ENCODE data around the gene TUSC7.

Gene TUSC7
- long read RNA-seq = 0 reads

- H3K27me3 ChIP-seq (ENCODE audit: insufficient read depth, poor library complexity, severe bottlenecking) = no peaks in the 10 kb centered on the region
These were observed at the start of gene TUSC7 for GRCh38 chr3:116709479-116709878. TSS of gene TUSC7 (plus strand) at chr3:116709779.

DNA sequence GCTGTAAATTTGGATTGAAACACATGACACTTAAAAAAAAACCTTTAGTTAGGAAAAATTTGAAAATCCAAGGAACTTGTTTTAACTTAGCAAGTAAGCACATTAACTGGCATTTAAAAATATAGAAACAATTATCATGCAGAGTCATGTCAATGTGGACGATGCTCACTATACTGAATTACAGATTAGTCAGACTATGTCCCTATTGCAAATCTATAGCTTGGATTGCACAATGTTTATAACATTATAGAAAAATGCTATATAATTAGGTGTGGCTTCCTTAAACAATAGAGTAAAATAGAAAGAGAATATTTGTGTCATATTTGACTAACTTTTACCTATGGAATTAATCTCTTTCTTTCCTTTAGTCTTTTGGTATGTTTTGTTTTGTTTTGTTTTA, 48.4 kb upstream of the TUSC7 start:
- Histone ChIP-seq H3K4me3 (replicated peaks; ENCODE audit: insufficient read depth, low read length) (no peak overlapping the region), H3K27me3 (ENCODE audit: insufficient read depth, poor library complexity, severe bottlenecking) (no peaks in the 10 kb centered on the region), H3K27ac (replicated peaks) (no peak overlapping the region)
- DNase-seq (ENCODE audit: low read depth in 1 of 2, low spot score in 1 of 2) = no peak
- TF ChIP-seq POLR2AphosphoS5 (IDR thresholded peaks at IDR 0.05; ENCODE audit: low read depth) (no peak), SPI1 (IDR thresholded peaks at IDR 0.05; ENCODE audit: borderline replicate concordance, low read depth) (no peak), CTCF (IDR thresholded peaks at IDR 0.05; ENCODE audit: insufficient read depth, low read length) (no peak), GABPA (IDR thresholded peaks at IDR 0.05; ENCODE audit: low read depth) (no peak)
- TF ChIP-seq, protein P1, sequence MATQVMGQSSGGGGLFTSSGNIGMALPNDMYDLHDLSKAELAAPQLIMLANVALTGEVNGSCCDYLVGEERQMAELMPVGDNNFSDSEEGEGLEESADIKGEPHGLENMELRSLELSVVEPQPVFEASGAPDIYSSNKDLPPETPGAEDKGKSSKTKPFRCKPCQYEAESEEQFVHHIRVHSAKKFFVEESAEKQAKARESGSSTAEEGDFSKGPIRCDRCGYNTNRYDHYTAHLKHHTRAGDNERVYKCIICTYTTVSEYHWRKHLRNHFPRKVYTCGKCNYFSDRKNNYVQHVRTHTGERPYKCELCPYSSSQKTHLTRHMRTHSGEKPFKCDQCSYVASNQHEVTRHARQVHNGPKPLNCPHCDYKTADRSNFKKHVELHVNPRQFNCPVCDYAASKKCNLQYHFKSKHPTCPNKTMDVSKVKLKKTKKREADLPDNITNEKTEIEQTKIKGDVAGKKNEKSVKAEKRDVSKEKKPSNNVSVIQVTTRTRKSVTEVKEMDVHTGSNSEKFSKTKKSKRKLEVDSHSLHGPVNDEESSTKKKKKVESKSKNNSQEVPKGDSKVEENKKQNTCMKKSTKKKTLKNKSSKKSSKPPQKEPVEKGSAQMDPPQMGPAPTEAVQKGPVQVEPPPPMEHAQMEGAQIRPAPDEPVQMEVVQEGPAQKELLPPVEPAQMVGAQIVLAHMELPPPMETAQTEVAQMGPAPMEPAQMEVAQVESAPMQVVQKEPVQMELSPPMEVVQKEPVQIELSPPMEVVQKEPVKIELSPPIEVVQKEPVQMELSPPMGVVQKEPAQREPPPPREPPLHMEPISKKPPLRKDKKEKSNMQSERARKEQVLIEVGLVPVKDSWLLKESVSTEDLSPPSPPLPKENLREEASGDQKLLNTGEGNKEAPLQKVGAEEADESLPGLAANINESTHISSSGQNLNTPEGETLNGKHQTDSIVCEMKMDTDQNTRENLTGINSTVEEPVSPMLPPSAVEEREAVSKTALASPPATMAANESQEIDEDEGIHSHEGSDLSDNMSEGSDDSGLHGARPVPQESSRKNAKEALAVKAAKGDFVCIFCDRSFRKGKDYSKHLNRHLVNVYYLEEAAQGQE (IDR thresholded peaks at IDR 0.05; ENCODE audit: insufficient replicate concordance, low read depth) = no peak

More at GRCh38 chr3:116709479-116709878, at the start of gene TUSC7:
- Histone ChIP-seq H3K4me3 (replicated peaks; ENCODE audit: insufficient read depth, low read length) (no peak within 1 kb of the TSS), H3K27ac (replicated peaks) (no peak within 1 kb of the TSS)
- TF ChIP-seq, protein P1 (IDR thresholded peaks at IDR 0.05; ENCODE audit: insufficient replicate concordance, low read depth) = no peak
- TF ChIP-seq GABPA (IDR thresholded peaks at IDR 0.05; ENCODE audit: low read depth) (no peak), POLR2AphosphoS5 (IDR thresholded peaks at IDR 0.05; ENCODE audit: low read depth) (no peak), SPI1 (IDR thresholded peaks at IDR 0.05; ENCODE audit: borderline replicate concordance, low read depth) (no peak), CTCF (IDR thresholded peaks at IDR 0.05; ENCODE audit: insufficient read depth, low read length) (no peak)
- DNase-seq (ENCODE audit: low read depth in 1 of 2, low spot score in 1 of 2) = no peak

DNA sequence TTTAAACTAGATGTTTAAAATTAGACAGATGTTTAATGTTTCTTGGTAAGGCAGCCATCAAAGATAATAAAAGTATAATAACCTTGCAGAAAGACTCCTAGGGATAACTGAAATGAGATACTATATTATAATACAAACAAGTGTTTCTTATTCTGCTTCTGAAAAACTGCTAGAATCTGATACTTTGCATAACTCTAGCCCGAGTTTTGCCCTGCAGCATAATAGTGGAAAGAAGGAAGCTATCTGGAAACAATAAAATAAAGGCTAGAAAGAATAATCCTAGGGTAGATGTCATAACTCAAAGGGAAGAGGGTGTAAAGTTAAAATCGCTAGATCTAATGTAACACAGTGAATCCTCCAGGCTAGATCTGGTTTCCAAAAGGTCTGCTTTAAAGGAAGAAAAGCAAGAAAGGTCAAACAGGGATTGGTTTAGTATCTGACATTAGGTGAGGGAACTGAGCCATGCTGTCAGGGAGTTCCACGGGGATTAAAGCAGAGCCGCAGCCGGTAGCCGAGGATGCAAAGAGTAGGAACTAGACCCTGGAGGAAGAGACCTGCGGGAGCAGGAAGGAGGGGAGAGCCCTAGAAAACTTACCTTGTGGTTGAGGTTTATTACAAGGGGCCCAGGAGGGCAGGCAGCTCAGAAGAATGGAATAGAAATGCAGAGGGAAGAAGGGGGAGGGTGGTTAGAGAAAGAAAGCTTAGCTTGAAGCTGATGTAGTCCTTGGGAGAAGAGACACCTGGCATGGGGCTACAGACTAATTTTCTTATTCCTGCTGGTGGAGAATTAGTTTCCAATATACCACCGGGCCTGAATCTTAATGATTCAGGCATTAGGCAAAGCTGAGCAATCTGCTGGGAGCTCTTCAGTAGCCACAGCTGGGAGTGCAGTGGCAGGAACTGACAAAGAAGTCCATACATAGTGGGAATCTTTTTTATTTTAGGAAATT, 46.1 kb upstream of the TUSC7 start:
- TF ChIP-seq SPI1 (IDR thresholded peaks at IDR 0.05; ENCODE audit: borderline replicate concordance, low read depth) = no peak
- no peak for TF ChIP-seq CTCF (IDR thresholded peaks at IDR 0.05; ENCODE audit: insufficient read depth, low read length)
- TF ChIP-seq, protein P1 (IDR thresholded peaks at IDR 0.05; ENCODE audit: insufficient replicate concordance, low read depth) = no peak
- TF ChIP-seq GABPA (IDR thresholded peaks at IDR 0.05; ENCODE audit: low read depth) = no peak
- no peak for TF ChIP-seq POLR2AphosphoS5 (IDR thresholded peaks at IDR 0.05; ENCODE audit: low read depth)
- no peak overlapping the region for H3K27ac ChIP-seq (replicated peaks)
- no peak for DNase-seq (ENCODE audit: low read depth in 1 of 2, low spot score in 1 of 2)

More for the DNA sequence above, 46.1 kb upstream of the TUSC7 start:
- Histone ChIP-seq H3K4me3 (replicated peaks; ENCODE audit: insufficient read depth, low read length) (no peak overlapping the region), H3K27me3 (ENCODE audit: insufficient read depth, poor library complexity, severe bottlenecking) (no peaks in the 10 kb centered on the region)

Measured in HL-60 (cell line).